Measurements from ENCODE around the gene DIS3L2.

Gene DIS3L2

GRCh38 chr2:232134939-232135338 lies 173.4 kb downstream of the DIS3L2 start:
- DNase-seq (ENCODE audit: extremely low read depth, low read depth), result no peak
- TF ChIP-seq CTCF (IDR thresholded peaks at IDR 0.05; ENCODE audit: low read depth, low read length), result no peak

GRCh38 chr2:232137356-232138147 lies 176.0 kb downstream of the DIS3L2 start:
- TF ChIP-seq CTCF (IDR thresholded peaks at IDR 0.05; ENCODE audit: low read depth, low read length), result no peak
- DNase-seq (ENCODE audit: extremely low read depth, low read depth), result no peak

GRCh38 chr2:232138441-232138840 lies 176.9 kb downstream of the DIS3L2 start:
- no peak for DNase-seq (ENCODE audit: extremely low read depth, low read depth)
- no peak for TF ChIP-seq CTCF (IDR thresholded peaks at IDR 0.05; ENCODE audit: low read depth, low read length)

- no peak for TF ChIP-seq CTCF (IDR thresholded peaks at IDR 0.05; ENCODE audit: low read depth, low read length)
- DNase-seq (ENCODE audit: extremely low read depth, low read depth), result no peak
Measured at GRCh38 chr2:232139171-232139594, 177.7 kb downstream of the DIS3L2 start.

GRCh38 chr2:232139786-232140562 lies 178.5 kb downstream of the DIS3L2 start:
- no peak for TF ChIP-seq CTCF (IDR thresholded peaks at IDR 0.05; ENCODE audit: low read depth, low read length)
- DNase-seq (ENCODE audit: extremely low read depth, low read depth), result no peak

GRCh38 chr2:232141591-232141990 lies 180.1 kb downstream of the DIS3L2 start:
- DNase-seq (ENCODE audit: extremely low read depth, low read depth), result no peak
- TF ChIP-seq CTCF (IDR thresholded peaks at IDR 0.05; ENCODE audit: low read depth, low read length), result no peak

GRCh38 chr2:232142049-232142448 lies 180.5 kb downstream of the DIS3L2 start:
- TF ChIP-seq CTCF (IDR thresholded peaks at IDR 0.05; ENCODE audit: low read depth, low read length), result peak; percentile 66
- DNase-seq (ENCODE audit: extremely low read depth, low read depth), result no peak

Data from AG09319 (cell line).